NT2/D1 (cell line): ENCODE measurements around the gene NR2C1.
"Not testable (repeated sequence)": the region's sequence is repeated elsewhere in the genome, so short reads cannot be mapped to it uniquely, and the experiment has no call there.

Experiments used
- DNase-seq: peaks from one replicate; pipeline ENCODE4 v3.0.0-alpha.2; 2011; ENCODE audit warnings: low read depth, low spot score
- H3K27me3 ChIP-seq: 2 replicates; pipeline ENCODE4 v1.6.0; 2011; ENCODE audit warnings: mild to moderate bottlenecking; ENCODE audit not compliant: insufficient read length, insufficient read depth
- H3K36me3 ChIP-seq: 2 replicates; pipeline ENCODE4 v1.6.1; 2011; ENCODE audit warnings: mild to moderate bottlenecking, low read length, mixed read lengths; ENCODE audit not compliant: insufficient read depth, insufficient read length
- H3K4me1 ChIP-seq: 2 replicates; pipeline ENCODE4 v1.5.1; 2011; ENCODE audit not compliant: insufficient read depth, insufficient read length
- H3K4me3 ChIP-seq: 2 replicates; pipeline ENCODE4 v1.5.1; 2011; ENCODE audit warnings: low read depth; ENCODE audit not compliant: insufficient read length
- H3K9ac ChIP-seq: 2 replicates; pipeline ENCODE4 v1.6.0; 2011; ENCODE audit warnings: low read depth; ENCODE audit not compliant: insufficient read length
- H3K9me3 ChIP-seq: 2 replicates; pipeline ENCODE4 v1.5.1; 2011; ENCODE audit warnings: mild to moderate bottlenecking, low read length; ENCODE audit not compliant: insufficient read depth
- SUZ12 ChIP-seq: IDR thresholded peaks from 2 replicates; pipeline ENCODE4 v1.6.1; 2011; ENCODE audit not compliant: insufficient read length, insufficient read depth; ENCODE audit errors: extremely low read depth
- YY1 ChIP-seq: IDR thresholded peaks from 2 replicates; pipeline ENCODE4 v1.6.1; 2011; ENCODE audit not compliant: insufficient read length, insufficient read depth
- ZNF274 ChIP-seq: IDR thresholded peaks from 2 replicates; pipeline ENCODE4 v1.6.1; 2011; ENCODE audit warnings: mild to moderate bottlenecking, low read depth, low read length

NR2C1 gene

DNA sequence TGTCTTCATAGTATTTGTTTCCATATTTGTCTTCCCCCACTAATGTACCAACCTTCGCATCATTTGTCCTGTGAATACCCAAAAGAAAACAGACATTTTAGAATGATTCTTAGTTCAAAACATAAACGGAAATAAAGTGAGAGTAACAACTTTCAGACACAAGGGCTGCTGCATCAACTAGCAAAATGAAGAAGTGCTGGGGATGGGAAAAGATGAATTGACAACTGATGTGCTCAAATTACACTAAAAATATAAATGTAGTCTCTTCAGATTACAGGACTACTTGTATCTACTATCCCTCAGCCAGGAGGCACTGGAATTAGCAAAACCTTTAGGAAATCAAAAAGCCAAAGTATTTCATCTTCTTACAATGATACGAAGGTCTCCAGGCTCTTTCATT is 70.7 kb downstream of the NR2C1 start:
- TF ChIP-seq ZNF274 (no peak), SUZ12 (no peak), YY1 (no peak)
- peak overlapping the region; percentile 97 for H3K9ac ChIP-seq
- no peaks in the 10 kb centered on the region for H3K4me1 ChIP-seq
- peaks cover 11% of the 10 kb centered on the region for H3K9me3 ChIP-seq
- no peak for DNase-seq
- no peaks in the 10 kb centered on the region for H3K27me3 ChIP-seq
- peak overlapping the region; percentile 89 for H3K4me3 ChIP-seq
- H3K36me3 ChIP-seq: peaks cover 19% of the 10 kb centered on the region

- peaks cover 23% of the 10 kb centered on the region for H3K36me3 ChIP-seq
- H3K4me3 ChIP-seq: no peak overlapping the region
- H3K4me1 ChIP-seq: no peaks in the 10 kb centered on the region
- no peaks in the 10 kb centered on the region for H3K27me3 ChIP-seq
- TF ChIP-seq SUZ12: no peak
- TF ChIP-seq YY1: no peak
- no peak for TF ChIP-seq ZNF274
- H3K9ac ChIP-seq: no peak overlapping the region
- H3K9me3 ChIP-seq: no peaks in the 10 kb centered on the region
- no peak for DNase-seq
Measured at GRCh38 chr12:94998326-94998725, 75.1 kb downstream of the NR2C1 start.

GRCh38 chr12:94997726-94998125 is 75.7 kb downstream of the NR2C1 start:
- TF ChIP-seq YY1 (no peak), ZNF274 (no peak), SUZ12 (no peak)
- Histone ChIP-seq H3K27me3 (no peaks in the 10 kb centered on the region), H3K9ac (no peak overlapping the region), H3K4me1 (no peaks in the 10 kb centered on the region), H3K4me3 (no peak overlapping the region), H3K36me3 (peaks cover 28% of the 10 kb centered on the region), H3K9me3 (no peaks in the 10 kb centered on the region)
- no peak for DNase-seq

GRCh38 chr12:94997061-94997460 is 76.4 kb downstream of the NR2C1 start:
- Histone ChIP-seq H3K27me3 (no peaks in the 10 kb centered on the region), H3K4me1 (no peaks in the 10 kb centered on the region), H3K36me3 (peaks cover 31% of the 10 kb centered on the region), H3K4me3 (no peak overlapping the region), H3K9ac (no peak overlapping the region), H3K9me3 (no peaks in the 10 kb centered on the region)
- TF ChIP-seq SUZ12 (no peak), YY1 (no peak), ZNF274 (no peak)
- DNase-seq: no peak

GRCh38 chr12:94994312-94994711 is 79.1 kb downstream of the NR2C1 start:
- Histone ChIP-seq H3K4me1 (no peaks in the 10 kb centered on the region), H3K36me3 (peaks cover 28% of the 10 kb centered on the region), H3K27me3 (no peaks in the 10 kb centered on the region), H3K4me3 (no peak overlapping the region), H3K9me3 (no peaks in the 10 kb centered on the region), H3K9ac (no peak overlapping the region)
- DNase-seq: no peak
- TF ChIP-seq SUZ12 (no peak), YY1 (no peak), ZNF274 (no peak)

- not testable (repeated sequence) for H3K9me3 ChIP-seq, H3K27me3 ChIP-seq, DNase-seq, H3K9ac ChIP-seq, H3K4me3 ChIP-seq, H3K4me1 ChIP-seq
- peaks cover 28% of the 10 kb centered on the region for H3K36me3 ChIP-seq
Measured at GRCh38 chr12:94993855-94994254, 79.6 kb downstream of the NR2C1 start.

DNA sequence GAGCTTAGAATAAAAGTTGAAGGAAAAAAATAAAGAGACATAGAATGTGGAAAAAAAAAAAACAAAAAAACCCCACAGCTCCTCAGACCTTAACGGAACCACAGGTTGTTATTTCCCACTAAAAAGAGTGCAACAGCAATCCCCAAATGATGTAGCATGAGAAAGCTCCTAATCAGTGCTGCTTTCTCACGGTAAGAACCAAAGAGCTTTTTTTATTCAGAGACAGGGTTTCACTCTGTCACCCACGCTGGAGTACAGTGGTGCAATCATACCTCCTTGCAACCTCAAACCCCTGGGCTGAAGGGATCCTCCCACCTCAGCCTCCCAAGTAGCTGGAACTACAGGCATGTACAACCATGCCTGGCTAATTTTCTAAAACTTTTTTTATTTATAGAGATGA is 83.2 kb downstream of the NR2C1 start:
- Histone ChIP-seq H3K9me3 (no peaks in the 10 kb centered on the region), H3K36me3 (peaks cover 31% of the 10 kb centered on the region), H3K4me1 (no peaks in the 10 kb centered on the region), H3K9ac (no peak overlapping the region), H3K27me3 (no peaks in the 10 kb centered on the region), H3K4me3 (no peak overlapping the region)
- no peak for TF ChIP-seq ZNF274
- no peak for TF ChIP-seq YY1
- no peak for TF ChIP-seq SUZ12
- no peak for DNase-seq

GRCh38 chr12:94988471-94988870 is 84.9 kb downstream of the NR2C1 start:
- H3K4me1 ChIP-seq: peaks cover 5% of the 10 kb centered on the region
- H3K27me3 ChIP-seq: no peaks in the 10 kb centered on the region
- no peak for TF ChIP-seq YY1
- TF ChIP-seq SUZ12: no peak
- no peak for TF ChIP-seq ZNF274
- no peak overlapping the region for H3K9ac ChIP-seq
- H3K36me3 ChIP-seq: peaks cover 29% of the 10 kb centered on the region
- DNase-seq: no peak
- no peaks in the 10 kb centered on the region for H3K9me3 ChIP-seq
- no peak overlapping the region for H3K4me3 ChIP-seq
